ENCODE results near the gene SLC38A7. TPM values are rescaled to one million over a fixed set of nuclear protein-coding genes. Genes with fewer than 3 reads are reported as not detected.

SLC38A7 gene
- total and polyA plus RNA-seq, 2 of the 13 experiments (the other 11 are each of a cell fraction or from before 2014, with no cell fraction given): 13.2 to 14.1 TPM

GRCh38 chr16:58661199-58661830 is 23.3 kb downstream of the SLC38A7 start (continued):
- TF ChIP-seq ZNF740 (CRISPR knock-in tag; IDR thresholded peaks at IDR 0.05) (no peak), KDM3A (CRISPR knock-in tag; IDR thresholded peaks at IDR 0.05; ENCODE audit: low read depth) (0 out of 2 replicates have a peak, but pooled peaks have one; percentile 45), ZNF350 (CRISPR knock-in tag; IDR thresholded peaks at IDR 0.05; ENCODE audit: borderline replicate concordance, low read depth) (peak; percentile 31; the same call in 1 of the 2 replicates), GMEB1 (CRISPR knock-in tag; IDR thresholded peaks at IDR 0.05; ENCODE audit: borderline replicate concordance) (peak; percentile 25; the same call in 1 of the 2 replicates), ARID5B (CRISPR knock-in tag; IDR thresholded peaks at IDR 0.05) (peak; percentile 53), HMGXB4 (CRISPR knock-in tag; IDR thresholded peaks at IDR 0.05; ENCODE audit: borderline replicate concordance in 1 of 2, low read depth in 1 of 2) (peak in 1 of 2 experiments; percentile 80; a peak in 2 of 4 replicates), RXRB (CRISPR knock-in tag; IDR thresholded peaks at IDR 0.05; ENCODE audit: borderline replicate concordance) (0 out of 2 replicates have a peak, but pooled peaks have one; percentile 13), PATZ1 (CRISPR knock-in tag; IDR thresholded peaks at IDR 0.05) (0 out of 2 replicates have a peak, but pooled peaks have one; percentile 24), ZNF224 (CRISPR knock-in tag; IDR thresholded peaks at IDR 0.05) (0 out of 2 replicates have a peak, but pooled peaks have one; percentile 40), NBN (conservative IDR thresholded peaks at IDR 0.05) (no peak), CTCF (CRISPR knock-in tag; IDR thresholded peaks at IDR 0.05) (peak; percentile 93), FOSL2 (CRISPR knock-in tag; IDR thresholded peaks at IDR 0.05) (peak; percentile 75), SALL2 (CRISPR knock-in tag; IDR thresholded peaks at IDR 0.05) (0 out of 2 replicates have a peak, but pooled peaks have one; percentile 42), DMAP1 (CRISPR knock-in tag; IDR thresholded peaks at IDR 0.05) (no peak), SIN3B (IDR thresholded peaks at IDR 0.05; ENCODE audit: low read length) (no peak), ZNF501 (CRISPR knock-in tag; IDR thresholded peaks at IDR 0.05) (peak; percentile 59; the same call in 1 of the 2 replicates), STAG1 (CRISPR knock-in tag; IDR thresholded peaks at IDR 0.05) (peak; percentile 92)

Data from HepG2 (cell line).